Left lung (tissue), 10 donors: Measurements from ENCODE around the gene FGF14. TPM values are rescaled to one million over a fixed set of nuclear protein-coding genes. Genes with fewer than 3 reads are reported as not detected.

ENCODE experiments used
- ATAC-seq: fragments of 200-7000 bp; cut with Tn5 transposase; one replicate; pipeline ENCODE4 v1.9.1; 2020; ENCODE audit warnings: moderate library complexity
- DNase-seq, 4 donors: peaks; one replicate each; pipeline ENCODE4 v3.0.0-alpha.2; 2013 to 2020
- H3K27ac ChIP-seq, 2 donors: fragments of 200-600 bp; sonication (generic) in 1 of 2; one replicate each; pipeline versions ENCODE4 v1.5.0 to v1.8.0; 2020 to 2021
- H3K27me3 ChIP-seq, 2 donors: fragments of 200-600 bp; sonication (generic) in 1 of 2; one replicate each; pipeline versions ENCODE4 v1.5.0 to v1.8.0; 2020 to 2021
- H3K36me3 ChIP-seq, 2 donors: fragments of 200-600 bp; sonication (generic) in 1 of 2; one replicate each; pipeline versions ENCODE4 v1.5.0 to v1.8.0; 2020 to 2021
- H3K4me1 ChIP-seq, 2 donors: fragments of 200-600 bp; one replicate each; pipeline ENCODE4 v1.8.0; 2021
- H3K4me3 ChIP-seq, 2 donors: fragments of 200-600 bp; sonication (generic) in 1 of 2; one replicate each; pipeline versions ENCODE4 v1.5.0 to v1.8.0; 2020 to 2021; ENCODE audit warnings: mild to moderate bottlenecking in 1 of 2
- H3K9me3 ChIP-seq, 2 donors: fragments of 200-600 bp; sonication (generic) in 1 of 2; one replicate each; pipeline versions ENCODE4 v1.5.0 to v1.8.0; 2020 to 2021
- intact Hi-C, 2 donors: fragments of 100-400 bp; cut with DNase I; formaldehyde crosslinking; loops; one replicate each; pipeline versions ENCODE4 v1.11.2 to v1.14.2; 2022
- polyA plus RNA-seq, 6 donors: library from polyadenylated mRNA; unstranded; fragments of 120-200 nt; gene quantifications; one replicate each; pipeline ENCODE4 v1.2.1, GENCODE V29; 2013; ENCODE audit not compliant: insufficient read length in 6 of 6
- total RNA-seq, 2 donors: library from RNA; stranded (reverse); fragmentation: NEBNext Ultra II Directional; extraction: Animal tissue kit (Norgen Biotek cat#: 25700); gene quantifications; one replicate each; pipeline ENCODE4 v1.2.1, GENCODE V29; 2021
- TF ChIP-seq, protein P1 (sequence below), 2 donors: fragments of 200-600 bp; sonication (generic) in 1 of 2; IDR thresholded peaks; one replicate each; pipeline versions ENCODE4 v1.5.0 to v1.8.0; 2021; ENCODE audit warnings: antibody characterized with exemption in 2 of 2
- donor health status: DM: no; HTN: yes; CAD: no.
- donor health status: DM: no; HTN: no; CAD: no.

Gene FGF14
- total and polyA plus RNA-seq, 8 donors, result 0.45 to 3.4 (median 0.78) TPM

GRCh38 chr13:101942038-101942437 lies 459.8 kb downstream of the FGF14 start:
- intact Hi-C loops, result loop anchor here in 1 of 2 donors (5.0 kb wide), 1 partner anchor 515 kb away; no protein-coding TSS in a partner anchor
- peak; percentile 84 for ATAC-seq
- no peaks in the 10 kb centered on the region for H3K9me3 ChIP-seq
- H3K27ac ChIP-seq, result no peak overlapping the region
- no peaks in the 10 kb centered on the region for H3K4me1 ChIP-seq
- DNase-seq, result peak in 1 of 4 donors; percentile 16
- H3K36me3 ChIP-seq, result no peaks in the 10 kb centered on the region
- no peaks in the 10 kb centered on the region for H3K27me3 ChIP-seq
- TF ChIP-seq, protein P1, sequence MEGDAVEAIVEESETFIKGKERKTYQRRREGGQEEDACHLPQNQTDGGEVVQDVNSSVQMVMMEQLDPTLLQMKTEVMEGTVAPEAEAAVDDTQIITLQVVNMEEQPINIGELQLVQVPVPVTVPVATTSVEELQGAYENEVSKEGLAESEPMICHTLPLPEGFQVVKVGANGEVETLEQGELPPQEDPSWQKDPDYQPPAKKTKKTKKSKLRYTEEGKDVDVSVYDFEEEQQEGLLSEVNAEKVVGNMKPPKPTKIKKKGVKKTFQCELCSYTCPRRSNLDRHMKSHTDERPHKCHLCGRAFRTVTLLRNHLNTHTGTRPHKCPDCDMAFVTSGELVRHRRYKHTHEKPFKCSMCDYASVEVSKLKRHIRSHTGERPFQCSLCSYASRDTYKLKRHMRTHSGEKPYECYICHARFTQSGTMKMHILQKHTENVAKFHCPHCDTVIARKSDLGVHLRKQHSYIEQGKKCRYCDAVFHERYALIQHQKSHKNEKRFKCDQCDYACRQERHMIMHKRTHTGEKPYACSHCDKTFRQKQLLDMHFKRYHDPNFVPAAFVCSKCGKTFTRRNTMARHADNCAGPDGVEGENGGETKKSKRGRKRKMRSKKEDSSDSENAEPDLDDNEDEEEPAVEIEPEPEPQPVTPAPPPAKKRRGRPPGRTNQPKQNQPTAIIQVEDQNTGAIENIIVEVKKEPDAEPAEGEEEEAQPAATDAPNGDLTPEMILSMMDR (IDR thresholded peaks at IDR 0.05), result peak in 1 of 2 donors; percentile 49
- no peak overlapping the region for H3K4me3 ChIP-seq

- Histone ChIP-seq H3K36me3 (no peaks in the 10 kb centered on the region), H3K27ac (no peak overlapping the region), H3K4me1 (no peaks in the 10 kb centered on the region), H3K27me3 (no peaks in the 10 kb centered on the region), H3K9me3 (no peaks in the 10 kb centered on the region), H3K4me3 (no peak overlapping the region)
- TF ChIP-seq, protein P1 (IDR thresholded peaks at IDR 0.05), result no peak
- peak; percentile 42 for ATAC-seq
- DNase-seq, result peak in 1 of 4 donors; percentile 14
- intact Hi-C loops, result loop anchor here in 1 of 2 donors (5.0 kb wide), 1 partner anchor 516 kb away; no protein-coding TSS in a partner anchor
These were observed 460.6 kb downstream of the FGF14 start for GRCh38 chr13:101941095-101941783.

DNA sequence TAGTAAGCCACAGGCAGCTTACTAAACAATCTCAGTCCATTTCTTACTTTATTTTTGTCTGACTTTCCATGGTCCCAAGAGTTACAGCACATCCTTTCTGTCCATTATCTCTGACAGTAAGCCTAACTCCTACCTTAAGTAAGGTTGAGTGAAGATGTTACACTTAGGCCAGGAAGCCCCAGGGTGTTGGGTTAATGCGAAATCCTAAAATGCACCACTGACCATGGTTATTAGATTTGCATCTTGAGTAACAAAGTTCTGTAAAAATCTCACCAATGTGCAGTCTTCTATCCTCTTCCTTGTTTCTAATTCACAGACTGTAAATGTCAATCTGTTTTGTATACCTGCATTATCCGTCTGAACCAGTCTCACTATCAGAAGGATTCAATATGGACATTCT lies 462.5 kb downstream of the FGF14 start:
- Histone ChIP-seq H3K4me1 (no peaks in the 10 kb centered on the region), H3K9me3 (no peaks in the 10 kb centered on the region), H3K27ac (no peak overlapping the region), H3K4me3 (no peak overlapping the region), H3K36me3 (no peaks in the 10 kb centered on the region), H3K27me3 (no peaks in the 10 kb centered on the region)
- ATAC-seq (no peak), DNase-seq (no peak)
- intact Hi-C loops, result no loop called here
- TF ChIP-seq, protein P1 (IDR thresholded peaks at IDR 0.05), result no peak

GRCh38 chr13:101935828-101936227 lies 466.0 kb downstream of the FGF14 start:
- H3K27me3 ChIP-seq, result no peaks in the 10 kb centered on the region
- no peaks in the 10 kb centered on the region for H3K4me1 ChIP-seq
- H3K4me3 ChIP-seq, result no peak overlapping the region
- H3K27ac ChIP-seq, result no peak overlapping the region
- H3K9me3 ChIP-seq, result no peaks in the 10 kb centered on the region
- ATAC-seq (no peak), DNase-seq (no peak)
- H3K36me3 ChIP-seq, result no peaks in the 10 kb centered on the region
- intact Hi-C loops, result no loop called here
- TF ChIP-seq, protein P1 (IDR thresholded peaks at IDR 0.05), result no peak

GRCh38 chr13:101931186-101931585 lies 470.7 kb downstream of the FGF14 start:
- Histone ChIP-seq H3K27ac (no peak overlapping the region), H3K27me3 (no peaks in the 10 kb centered on the region), H3K4me1 (no peaks in the 10 kb centered on the region), H3K4me3 (no peak overlapping the region), H3K36me3 (no peaks in the 10 kb centered on the region), H3K9me3 (no peaks in the 10 kb centered on the region)
- intact Hi-C loops, result no loop called here
- DNase-seq (no peak), ATAC-seq (no peak)
- TF ChIP-seq, protein P1 (IDR thresholded peaks at IDR 0.05), result no peak
